HG02938 (cell line): ENCODE data around the gene STK31.
"Not testable (repeated sequence)": the region's sequence is repeated elsewhere in the genome, so short reads cannot be mapped to it uniquely, and the experiment has no call there.

Source experiments
- ATAC-seq: cut with Tn5 transposase; IDR thresholded peaks from one replicate; pipeline ENCODE4 v1.9.1; 2021; ENCODE audit warnings: mild to moderate bottlenecking, moderate library complexity; ENCODE audit not compliant: unreplicated experiment

STK31 gene

GRCh38 chr7:23712368-23713284 lies 2.6 kb downstream of the STK31 start:
- no peak for ATAC-seq

- no peak for ATAC-seq
Measured at GRCh38 chr7:23713285-23714149, 3.5 kb downstream of the STK31 start.

GRCh38 chr7:23714150-23714464 lies 4.1 kb downstream of the STK31 start:
- no peak for ATAC-seq

GRCh38 chr7:23714579-23714978 lies 4.6 kb downstream of the STK31 start:
- no peak for ATAC-seq

- ATAC-seq: no peak
Measured at GRCh38 chr7:23715099-23715498, 5.1 kb downstream of the STK31 start.

GRCh38 chr7:23717788-23718187 lies 7.8 kb downstream of the STK31 start:
- ATAC-seq: no peak

GRCh38 chr7:23721456-23721855 lies 11.4 kb downstream of the STK31 start:
- ATAC-seq: no peak

- not testable (repeated sequence) for ATAC-seq
Measured at GRCh38 chr7:23722587-23723216, 12.7 kb downstream of the STK31 start.

- not testable (repeated sequence) for ATAC-seq
Measured at GRCh38 chr7:23724113-23724512, 14.1 kb downstream of the STK31 start.

GRCh38 chr7:23742051-23742450 lies 32.0 kb downstream of the STK31 start:
- ATAC-seq: no peak

GRCh38 chr7:23743226-23743625 lies 33.2 kb downstream of the STK31 start:
- ATAC-seq: no peak

- ATAC-seq: no peak
Measured at GRCh38 chr7:23746629-23747028, 36.6 kb downstream of the STK31 start.

- ATAC-seq: no peak
Measured at GRCh38 chr7:23751852-23752251, 41.8 kb downstream of the STK31 start.

GRCh38 chr7:23758839-23759238 lies 48.8 kb downstream of the STK31 start:
- not testable (repeated sequence) for ATAC-seq

GRCh38 chr7:23759671-23760391 lies 49.8 kb downstream of the STK31 start:
- no peak for ATAC-seq

- ATAC-seq: no peak
Measured at GRCh38 chr7:23765943-23766342, 55.9 kb downstream of the STK31 start.

GRCh38 chr7:23767514-23767913 lies 57.5 kb downstream of the STK31 start:
- ATAC-seq: no peak

GRCh38 chr7:23768022-23768421 lies 58.0 kb downstream of the STK31 start:
- no peak for ATAC-seq

GRCh38 chr7:23779185-23779800 lies 69.3 kb downstream of the STK31 start:
- not testable (repeated sequence) for ATAC-seq

- no peak for ATAC-seq
Measured at GRCh38 chr7:23783115-23783514, 73.1 kb downstream of the STK31 start.
